HL-60/S4 treated with retinoic acid at 250 ng/mL for 4 days and 3 days (cell line): ENCODE data around the gene ADARB2.
"Not testable (repeated sequence)": the region's sequence is repeated elsewhere in the genome, so short reads cannot be mapped to it uniquely, and the experiment has no call there.

Source experiments
- in situ Hi-C: fragments of 300-500 bp; cut with MboI; formaldehyde crosslinking; loops from 2 replicates; pipeline ENCODE4 v1.7.0; 2022; ENCODE audit warnings: low sequenced_read_pairs

ADARB2 gene

DNA sequence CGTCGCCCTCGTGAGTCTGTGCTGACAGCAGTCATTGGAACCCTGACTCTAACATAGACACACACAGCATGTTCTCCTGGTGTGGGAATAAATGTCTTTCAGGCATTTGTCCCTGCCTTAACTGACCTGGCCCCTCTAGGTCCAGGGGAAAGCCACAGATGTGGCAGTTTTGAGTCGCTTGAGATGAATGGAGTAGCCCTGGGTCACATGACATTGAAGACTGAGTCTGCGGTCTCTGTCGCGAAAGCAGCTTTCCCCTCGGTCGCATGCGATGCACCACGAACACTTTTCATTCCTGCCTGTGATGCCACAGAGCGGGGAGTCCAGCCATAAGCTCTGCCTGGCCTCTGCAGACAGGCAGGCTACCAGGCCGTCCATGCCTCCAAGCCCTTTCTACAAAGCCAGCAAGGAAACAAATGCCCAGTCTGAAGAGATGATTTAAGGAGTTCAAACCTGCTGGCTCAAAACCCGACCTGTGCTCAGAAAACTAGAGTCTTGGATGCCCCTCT lies 508.8 kb downstream of the ADARB2 start:
- in situ Hi-C loops = no loop called here

DNA sequence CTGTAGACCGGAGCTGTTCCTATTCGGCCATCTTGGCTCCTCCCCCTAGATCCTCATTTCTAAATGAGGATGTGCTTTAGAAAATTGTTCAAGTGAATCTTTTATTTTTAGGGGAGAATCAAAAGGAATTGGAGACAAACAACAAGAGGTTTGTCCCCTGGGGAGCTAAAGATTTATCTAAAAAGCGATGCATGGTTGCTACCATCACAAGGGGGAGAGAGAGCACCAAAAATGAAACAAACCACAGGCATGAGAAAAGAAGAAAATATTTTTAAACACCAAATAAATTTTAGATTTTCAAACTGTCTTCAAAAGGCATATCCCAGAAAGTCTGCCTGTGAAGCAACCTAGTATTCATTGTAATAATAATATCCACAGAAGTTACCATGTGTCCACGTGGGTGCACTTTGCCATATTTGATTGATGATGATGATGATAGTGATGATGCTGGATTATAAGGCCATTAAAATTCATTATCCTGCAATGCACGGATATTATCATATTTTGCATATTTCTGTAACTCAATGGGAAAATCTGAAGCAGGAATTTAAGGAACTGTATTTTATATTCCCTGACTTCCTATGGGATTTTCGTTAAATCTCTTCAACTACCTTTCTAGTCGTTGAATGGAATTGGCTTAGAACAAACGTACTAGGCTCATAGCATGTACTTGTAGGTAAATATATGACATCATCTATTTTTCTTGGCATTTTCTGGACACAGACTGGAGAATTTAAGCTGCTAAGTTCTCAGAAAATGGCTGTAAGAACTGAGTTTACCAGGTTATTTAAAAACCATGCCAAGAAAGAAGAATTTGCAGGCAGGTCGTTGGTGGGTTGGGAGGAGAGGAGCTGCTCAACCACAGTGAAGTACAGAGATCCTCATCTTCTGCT lies 509.6 kb downstream of the ADARB2 start:
- in situ Hi-C loops = no loop called here

DNA sequence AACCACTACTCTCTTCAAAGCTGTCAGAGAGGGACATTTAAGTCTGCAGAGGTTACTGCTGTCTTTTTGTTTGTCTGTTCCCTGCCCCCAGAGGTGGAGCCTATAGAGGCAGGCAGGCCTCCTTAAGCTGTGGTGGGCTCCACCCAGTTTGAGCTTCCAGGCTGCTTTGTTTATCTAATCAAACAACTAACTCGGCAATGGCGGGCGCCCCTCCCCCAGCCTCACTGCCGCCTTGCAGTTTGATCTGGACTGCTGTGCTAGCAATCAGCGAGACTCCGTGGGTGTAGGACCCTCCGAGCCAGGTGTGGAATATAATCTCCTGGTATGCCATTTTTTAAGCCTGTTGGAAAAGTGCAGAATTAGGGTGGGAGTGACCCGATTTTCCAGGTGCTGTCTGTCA lies 510.4 kb downstream of the ADARB2 start:
- in situ Hi-C loops = not testable (repeated sequence)

DNA sequence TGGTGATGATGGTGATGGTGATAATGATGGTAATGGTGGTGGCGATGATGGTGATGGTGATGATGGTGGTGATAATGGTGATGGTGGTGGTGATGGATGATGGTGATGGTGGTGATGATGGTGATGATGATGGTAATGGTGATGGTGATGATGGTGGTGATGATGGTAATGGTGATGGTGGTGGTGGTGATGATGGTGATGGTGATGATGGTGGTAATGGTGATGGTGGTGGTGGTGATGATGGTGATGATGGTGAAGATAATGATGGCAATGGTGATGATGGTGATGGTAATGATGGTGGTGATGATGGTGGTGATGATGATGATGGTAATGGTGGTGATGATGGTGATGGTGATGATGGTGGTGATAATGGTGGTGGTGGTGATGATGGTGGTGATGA lies 517.5 kb downstream of the ADARB2 start:
- in situ Hi-C loops = not testable (repeated sequence)

DNA sequence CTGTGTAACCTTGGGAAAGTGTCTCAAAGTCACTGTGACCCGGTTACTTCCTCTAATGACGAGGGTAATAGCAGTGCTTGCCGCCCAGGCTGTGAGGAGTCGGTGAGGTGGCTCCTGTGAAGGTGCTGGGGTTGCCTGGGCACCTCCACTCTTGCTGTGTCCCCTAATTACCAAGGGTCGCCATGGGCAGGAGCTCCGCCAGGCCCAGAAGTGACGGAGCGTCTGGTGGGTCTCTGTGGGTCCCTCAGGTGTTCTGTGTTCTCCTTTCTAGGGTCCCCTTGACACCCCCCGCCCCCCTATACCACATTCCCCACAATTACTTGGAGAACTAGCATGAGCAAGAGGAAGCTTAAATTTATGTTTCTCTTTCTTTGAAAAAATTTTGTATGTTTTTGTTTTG lies 519.7 kb downstream of the ADARB2 start:
- in situ Hi-C loops = no loop called here

DNA sequence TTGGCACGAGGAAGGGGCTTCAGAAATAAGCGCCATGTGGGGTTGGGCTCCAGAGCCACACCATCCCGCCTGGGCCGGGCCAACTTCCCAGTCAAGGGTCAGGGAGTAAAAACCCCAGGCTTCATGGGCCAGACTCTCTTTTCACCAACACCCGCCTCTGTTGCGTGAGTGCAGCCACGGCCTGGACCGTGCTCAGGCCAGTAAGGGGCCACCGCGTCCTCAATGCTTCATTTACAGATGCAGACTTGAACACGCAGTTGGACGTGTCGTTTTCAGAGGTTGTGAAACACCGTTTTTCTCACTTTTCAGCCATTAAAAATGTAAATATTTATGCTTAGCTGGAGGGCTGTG lies 520.1 kb downstream of the ADARB2 start:
- in situ Hi-C loops = no loop called here

DNA sequence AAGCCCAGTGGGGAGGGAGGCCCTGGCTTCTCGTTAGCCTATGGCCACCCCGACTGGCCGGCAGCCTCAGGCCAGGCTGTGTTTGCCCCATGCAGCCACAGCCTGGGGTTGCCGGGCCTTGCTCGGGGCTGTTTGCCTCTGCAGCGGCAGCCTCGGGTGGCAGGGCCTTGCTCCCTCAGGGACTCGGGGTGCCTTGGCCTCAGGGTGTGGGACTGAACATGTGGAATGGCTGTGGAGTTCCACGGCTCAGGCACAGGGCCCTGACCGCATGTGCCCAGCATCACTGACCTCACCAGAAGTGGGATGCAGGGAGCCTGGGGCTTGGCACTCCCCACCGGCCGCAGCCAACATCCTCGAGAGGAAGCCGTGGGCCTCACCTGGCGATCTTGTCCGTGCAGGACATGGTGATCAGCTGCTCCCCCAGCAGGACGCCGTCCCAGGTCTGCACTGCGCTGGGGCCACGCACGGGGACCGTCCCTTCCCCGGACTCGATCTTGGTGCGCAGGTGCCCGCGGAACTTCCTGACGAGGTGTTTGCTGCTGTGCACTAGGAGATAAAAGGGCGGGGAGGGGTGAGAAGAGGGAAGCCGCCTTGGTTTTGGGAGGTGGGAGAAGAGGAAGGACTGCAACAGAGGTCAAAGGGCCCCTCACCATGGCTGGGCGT lies 520.6 kb downstream of the ADARB2 start:
- in situ Hi-C loops = no loop called here

DNA sequence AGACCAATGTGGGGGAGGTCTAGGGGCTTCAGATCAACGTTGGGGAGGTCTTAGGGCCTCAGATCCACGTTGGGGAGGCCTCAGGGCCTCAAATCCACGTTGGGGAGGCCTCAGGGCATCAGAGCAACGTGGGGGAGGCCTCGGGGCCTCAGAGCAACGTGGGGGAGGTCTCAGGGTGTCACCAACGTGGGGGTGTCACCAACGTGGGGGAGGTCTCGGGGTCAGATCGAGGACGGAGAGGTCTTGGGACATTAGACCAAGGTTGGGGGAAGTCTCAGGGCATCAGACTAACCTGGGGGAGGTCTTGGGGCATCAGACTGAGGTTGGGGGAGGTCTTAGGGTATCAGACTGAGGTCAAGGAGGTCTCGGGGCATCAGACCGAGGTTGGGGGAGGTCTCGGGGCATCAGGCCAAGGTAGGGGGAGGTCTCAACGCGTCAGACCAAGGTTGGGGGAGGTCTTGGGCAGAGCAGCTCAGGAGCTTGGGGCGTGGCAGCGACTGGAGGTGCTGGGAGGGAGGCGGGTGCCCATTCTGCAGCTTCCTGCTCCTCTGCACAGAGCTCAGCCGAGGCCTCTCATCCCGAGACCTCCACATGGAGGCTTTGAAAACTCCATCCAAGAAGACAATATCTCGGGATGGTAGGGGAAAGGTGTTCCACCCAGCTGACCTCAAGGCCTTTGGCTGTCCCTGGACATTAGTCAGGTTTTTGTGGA lies 521.3 kb downstream of the ADARB2 start:
- in situ Hi-C loops = no loop called here

DNA sequence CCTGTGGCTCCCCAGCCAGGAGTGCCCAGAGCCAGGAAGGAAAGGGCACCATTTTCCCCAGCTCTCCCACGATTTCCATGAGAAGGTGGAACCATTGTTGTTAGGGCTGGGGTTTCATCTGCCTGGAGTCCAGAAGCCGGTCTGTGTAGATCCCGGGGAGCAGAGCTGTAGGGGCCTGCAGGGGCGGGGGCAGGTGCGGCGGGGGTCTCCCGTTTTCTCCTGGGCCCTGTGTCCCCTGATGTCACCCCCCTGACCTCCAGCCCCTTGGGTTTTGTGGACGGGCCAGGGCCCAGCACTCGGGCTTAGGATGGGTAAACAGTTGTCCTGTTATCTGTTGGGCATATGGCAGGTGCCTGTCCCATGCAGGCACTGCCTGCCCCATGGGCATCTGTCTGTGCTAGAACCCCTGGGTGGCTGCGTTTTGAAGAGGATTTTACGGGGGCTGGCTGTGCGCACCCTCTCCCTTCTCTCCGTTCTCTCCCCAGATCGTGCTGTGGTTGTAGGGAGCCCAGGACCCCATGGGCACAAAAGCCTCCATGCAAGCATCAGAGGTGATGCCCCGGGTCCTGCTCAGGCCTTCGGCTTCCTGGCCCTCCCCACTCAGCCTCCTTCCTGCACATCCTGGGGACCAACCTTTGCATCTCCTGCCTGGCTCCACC lies 522.3 kb downstream of the ADARB2 start:
- in situ Hi-C loops = no loop called here

DNA sequence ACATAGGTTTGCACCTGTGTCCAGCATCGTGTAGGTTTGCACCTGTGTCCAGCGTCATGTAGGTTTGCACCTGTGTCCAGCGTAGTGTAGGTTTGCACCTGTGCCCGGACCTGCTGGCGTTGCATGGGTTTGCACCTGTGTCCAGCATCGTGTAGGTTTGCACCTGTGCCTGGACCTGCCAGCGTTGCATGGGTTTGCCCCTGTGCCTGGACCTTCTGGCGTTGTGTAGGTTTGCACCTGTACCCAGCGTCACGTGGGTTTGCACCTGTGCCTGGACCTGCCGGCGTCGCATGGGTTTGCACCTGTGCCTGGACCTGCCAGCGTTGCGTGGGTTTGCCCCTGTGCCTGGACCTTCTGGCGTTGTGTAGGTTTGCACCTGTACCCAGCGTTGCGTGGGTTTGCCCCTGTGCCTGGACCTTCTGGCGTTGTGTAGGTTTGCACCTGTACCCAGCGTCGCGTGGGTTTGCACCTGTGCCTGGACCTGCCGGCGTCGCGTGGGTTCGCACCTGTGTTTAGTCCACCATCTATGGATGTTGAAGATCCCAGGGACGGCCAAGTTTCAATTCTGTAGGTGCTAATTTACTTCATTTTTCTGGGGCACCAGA lies 523.2 kb downstream of the ADARB2 start:
- in situ Hi-C loops = no loop called here

DNA sequence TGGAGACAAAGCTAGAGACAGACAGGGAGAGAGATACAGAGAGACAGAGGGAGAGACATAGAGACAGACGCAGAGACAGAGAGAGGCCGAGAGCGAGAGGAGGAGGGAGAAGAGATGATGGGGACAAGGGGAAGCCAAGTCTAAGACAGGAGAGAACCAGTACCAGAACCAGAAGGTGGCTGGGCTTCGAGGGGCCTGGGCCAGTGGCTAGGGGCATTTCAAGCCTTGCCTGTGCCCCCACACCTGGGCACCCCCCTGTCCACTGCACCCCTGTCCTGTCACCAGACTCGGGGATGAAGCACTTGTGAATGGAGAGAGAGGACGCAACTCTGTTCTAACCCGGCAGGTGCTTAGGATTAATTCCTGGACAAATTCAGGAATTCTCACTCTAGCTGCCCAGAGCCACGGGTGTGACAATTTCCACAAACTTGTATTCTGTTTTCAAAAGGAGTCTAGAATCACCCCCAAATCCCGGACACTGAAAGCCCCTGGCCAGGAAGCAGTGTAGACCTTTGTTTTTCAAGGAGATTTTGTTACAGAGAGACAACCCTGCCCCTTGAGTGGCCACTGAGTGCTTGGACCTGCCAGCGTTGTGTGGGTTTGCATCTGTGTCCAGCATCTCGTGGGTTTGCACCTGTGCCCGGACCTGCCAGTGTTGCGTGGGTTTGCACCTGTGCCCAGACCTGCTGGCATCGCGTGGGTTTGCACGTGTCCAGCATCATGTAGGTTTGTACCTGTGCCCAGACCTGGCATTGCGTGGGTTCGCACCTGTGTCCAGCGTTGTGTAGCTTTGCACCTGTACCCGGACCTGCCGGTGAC lies 523.9 kb downstream of the ADARB2 start:
- in situ Hi-C loops = no loop called here

DNA sequence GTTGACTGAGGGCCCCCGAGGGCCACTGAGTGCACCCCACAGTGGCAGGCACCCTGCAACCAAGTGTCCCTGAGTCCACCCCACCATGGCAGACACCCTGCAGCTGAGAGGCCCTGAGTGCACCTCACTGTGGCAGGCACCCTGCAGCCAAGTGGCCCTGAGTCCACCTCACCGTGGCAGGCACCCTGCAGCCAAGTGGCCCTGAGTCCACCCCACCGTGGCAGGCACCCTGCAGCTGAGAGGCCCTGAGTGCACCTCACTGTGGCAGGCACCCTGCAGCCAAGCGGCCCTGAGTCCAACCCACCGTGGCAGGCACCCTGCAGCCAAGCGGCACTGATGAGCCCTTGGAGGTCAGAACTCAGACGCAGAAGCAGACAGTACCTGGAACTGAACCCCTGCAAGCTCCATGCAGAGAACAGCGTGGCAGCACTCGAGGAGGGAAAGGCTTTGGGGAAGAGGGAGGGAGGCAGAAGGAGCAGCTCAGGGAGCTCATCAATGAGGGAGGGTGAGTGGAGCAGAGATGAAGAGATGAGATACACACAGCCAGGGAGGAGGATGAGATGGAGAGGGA lies 524.7 kb downstream of the ADARB2 start:
- in situ Hi-C loops = no loop called here

DNA sequence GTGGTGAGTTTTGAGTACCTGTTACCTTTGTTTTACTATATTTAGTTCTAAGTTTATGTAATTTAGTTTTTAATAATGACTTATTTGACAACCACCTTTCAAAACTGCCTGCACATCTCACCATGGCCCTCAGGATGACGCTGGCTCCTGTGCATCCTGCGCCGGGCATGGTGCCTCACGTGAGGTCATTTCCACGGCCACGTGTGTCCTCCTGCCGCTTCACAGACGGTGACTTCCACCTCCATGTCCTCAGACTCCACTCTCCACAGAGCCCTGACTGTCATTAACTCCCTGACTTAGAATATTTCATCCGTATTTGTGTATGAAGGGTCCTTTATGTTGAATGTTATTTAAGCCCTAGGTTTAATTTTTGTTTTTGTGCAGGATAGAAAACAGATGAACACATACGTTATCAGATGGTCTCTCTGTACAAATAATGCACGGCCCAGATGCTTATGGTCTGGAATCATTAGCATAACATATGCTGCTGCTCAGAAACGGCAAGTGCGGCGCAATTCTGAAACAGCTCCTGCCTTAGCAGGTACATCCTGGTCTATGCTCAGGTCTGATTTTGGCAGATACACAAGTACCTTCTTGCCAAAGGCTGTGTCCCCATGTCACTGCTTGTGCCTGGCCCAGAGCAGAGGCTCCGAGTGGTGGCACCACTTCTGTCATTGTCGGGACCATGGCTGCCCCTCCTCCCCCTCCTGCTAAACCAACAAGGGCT lies 525.3 kb downstream of the ADARB2 start:
- in situ Hi-C loops = no loop called here

DNA sequence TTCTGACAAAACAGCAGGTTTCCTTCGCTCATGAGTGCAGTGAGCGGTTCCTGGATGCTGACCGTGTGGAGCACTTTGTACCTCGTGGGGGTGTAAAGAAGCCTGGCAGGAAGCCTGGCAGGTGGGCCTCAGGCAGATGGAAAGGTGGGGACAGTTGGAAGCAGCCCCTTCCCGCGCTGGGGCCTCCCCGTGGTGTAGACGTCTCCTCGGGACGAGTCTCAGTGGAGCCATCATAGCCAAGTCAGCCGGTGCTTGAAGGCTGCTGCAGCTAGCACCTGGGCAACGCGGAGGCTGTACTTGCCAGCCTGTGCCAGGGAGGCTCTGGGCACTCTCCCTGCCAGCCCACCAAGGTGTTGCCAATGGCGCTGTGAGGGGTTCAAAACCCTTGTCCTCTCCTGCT lies 526.7 kb downstream of the ADARB2 start:
- in situ Hi-C loops = no loop called here

DNA sequence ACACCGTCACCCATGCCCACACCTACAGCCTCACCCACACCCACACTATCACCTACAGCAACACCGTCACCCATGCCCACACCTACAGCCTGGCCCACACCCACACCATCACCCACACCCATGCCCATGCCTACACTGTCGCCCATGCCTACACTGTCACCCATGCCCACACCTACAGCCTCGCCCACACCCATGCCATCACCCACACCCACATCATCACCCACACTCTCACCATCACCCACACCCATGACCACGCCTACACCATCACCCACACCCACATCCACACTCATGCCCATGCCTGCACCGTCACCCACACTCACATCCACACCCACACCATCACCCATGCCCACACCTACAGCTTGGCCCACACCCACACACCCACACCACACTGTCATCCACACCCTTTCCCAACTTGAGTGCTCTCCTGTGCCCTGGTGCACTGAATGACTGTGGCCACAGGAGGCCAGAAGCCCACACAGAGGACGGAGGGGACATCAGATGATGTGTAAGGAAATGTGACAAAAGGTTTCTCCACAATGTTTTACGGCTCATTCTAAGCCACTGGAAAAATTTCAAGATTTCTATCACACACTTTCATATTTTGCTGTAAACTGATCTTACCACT lies 527.9 kb downstream of the ADARB2 start:
- in situ Hi-C loops = no loop called here

DNA sequence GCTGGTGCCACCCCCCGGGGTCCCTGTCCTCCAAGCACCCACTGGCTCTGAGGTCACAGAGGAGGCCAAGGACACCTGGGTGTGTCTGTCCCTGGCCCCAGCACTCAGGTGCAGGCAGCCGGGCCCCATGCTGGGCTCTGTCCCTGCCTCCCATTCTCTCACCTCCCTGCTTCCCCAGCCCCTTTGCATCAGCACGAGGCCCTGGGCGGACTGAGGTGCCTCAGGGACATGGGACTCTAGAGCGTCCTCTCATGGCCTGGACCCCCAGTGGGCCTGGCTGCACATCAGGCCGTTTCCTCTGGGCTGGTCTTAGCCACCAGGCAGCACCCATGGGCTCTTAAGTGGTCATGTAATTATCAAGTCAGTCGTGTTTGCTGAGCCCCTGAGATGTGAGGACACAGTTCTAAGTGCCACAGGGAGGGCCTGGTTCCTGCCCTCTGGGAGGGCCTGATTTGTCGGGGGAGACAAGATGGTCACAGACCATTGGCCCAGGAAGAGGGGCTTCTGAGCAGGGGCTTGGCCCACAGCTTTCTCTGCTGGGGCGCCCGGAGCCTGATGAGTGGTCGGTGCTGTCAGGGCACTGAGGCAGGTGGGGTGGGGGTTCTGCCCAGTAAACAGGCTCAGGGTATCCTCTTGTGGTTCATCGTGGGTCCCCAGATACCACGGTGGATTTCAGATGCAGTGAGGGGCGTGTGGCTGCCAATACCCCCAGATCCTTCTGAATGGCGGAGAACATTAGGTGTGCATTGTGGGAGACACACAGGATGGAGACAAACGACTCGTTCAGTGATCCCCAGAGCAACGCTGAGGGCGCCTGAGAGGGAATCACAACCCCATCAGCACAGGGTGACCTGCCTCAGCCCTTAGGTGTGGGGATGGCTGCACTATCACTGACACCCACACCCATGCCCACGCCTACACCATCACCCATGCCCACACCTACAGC lies 528.7 kb downstream of the ADARB2 start:
- in situ Hi-C loops = no loop called here

DNA sequence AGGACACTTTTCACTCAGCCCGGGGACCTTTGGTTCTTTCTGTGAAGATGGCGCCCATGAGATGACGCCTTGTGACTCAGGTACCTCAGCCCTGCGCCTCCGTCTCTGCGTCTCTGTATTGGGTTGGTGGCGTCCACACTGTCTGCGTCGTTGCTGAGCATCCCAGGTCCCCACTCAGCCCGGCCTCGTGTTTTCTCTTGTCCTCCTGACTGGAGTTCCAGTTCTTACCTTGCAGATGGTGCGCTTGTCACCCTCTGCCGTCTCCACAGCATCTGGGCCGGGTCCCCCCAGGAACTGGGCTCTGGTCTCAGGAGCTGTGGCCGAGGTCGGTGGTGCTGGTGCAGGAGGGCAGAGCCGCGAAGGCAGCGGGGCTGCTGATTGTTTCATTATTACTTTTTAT lies 530.7 kb downstream of the ADARB2 start:
- in situ Hi-C loops = no loop called here
